Left lung (tissue), 10 donors: ENCODE results near the gene BRF1. TPM values are rescaled to one million over a fixed set of nuclear protein-coding genes. Genes with fewer than 3 reads are reported as not detected.

Experiments used
- ATAC-seq: fragments of 200-7000 bp; cut with Tn5 transposase; one replicate; pipeline ENCODE4 v1.9.1; 2020; ENCODE audit warnings: moderate library complexity
- DNase-seq, 4 donors: peaks; one replicate each; pipeline ENCODE4 v3.0.0-alpha.2; 2013 to 2020
- H3K27ac ChIP-seq, 2 donors: fragments of 200-600 bp; sonication (generic) in 1 of 2; one replicate each; pipeline versions ENCODE4 v1.5.0 to v1.8.0; 2020 to 2021
- H3K27me3 ChIP-seq, 2 donors: fragments of 200-600 bp; sonication (generic) in 1 of 2; one replicate each; pipeline versions ENCODE4 v1.5.0 to v1.8.0; 2020 to 2021
- H3K36me3 ChIP-seq, 2 donors: fragments of 200-600 bp; sonication (generic) in 1 of 2; one replicate each; pipeline versions ENCODE4 v1.5.0 to v1.8.0; 2020 to 2021
- H3K4me1 ChIP-seq, 2 donors: fragments of 200-600 bp; one replicate each; pipeline ENCODE4 v1.8.0; 2021
- H3K4me3 ChIP-seq, 2 donors: fragments of 200-600 bp; sonication (generic) in 1 of 2; one replicate each; pipeline versions ENCODE4 v1.5.0 to v1.8.0; 2020 to 2021; ENCODE audit warnings: mild to moderate bottlenecking in 1 of 2
- H3K9me3 ChIP-seq, 2 donors: fragments of 200-600 bp; sonication (generic) in 1 of 2; one replicate each; pipeline versions ENCODE4 v1.5.0 to v1.8.0; 2020 to 2021
- intact Hi-C, 2 donors: fragments of 100-400 bp; cut with DNase I; formaldehyde crosslinking; loops; one replicate each; pipeline versions ENCODE4 v1.11.2 to v1.14.2; 2022
- polyA plus RNA-seq, 6 donors: library from polyadenylated mRNA; unstranded; fragments of 120-200 nt; gene quantifications; one replicate each; pipeline ENCODE4 v1.2.1, GENCODE V29; 2013; ENCODE audit not compliant: insufficient read length in 6 of 6
- total RNA-seq, 2 donors: library from RNA; stranded (reverse); fragmentation: NEBNext Ultra II Directional; extraction: Animal tissue kit (Norgen Biotek cat#: 25700); gene quantifications; one replicate each; pipeline ENCODE4 v1.2.1, GENCODE V29; 2021
- TF ChIP-seq, protein P1 (sequence below), 2 donors: fragments of 200-600 bp; sonication (generic) in 1 of 2; IDR thresholded peaks; one replicate each; pipeline versions ENCODE4 v1.5.0 to v1.8.0; 2021; ENCODE audit warnings: antibody characterized with exemption in 2 of 2
- donor health status: DM: no; HTN: yes; CAD: no.
- donor health status: DM: no; HTN: no; CAD: no.

The BRF1 gene
- total and polyA plus RNA-seq, 8 donors, result 32.7 to 45.1 (median 34.9) TPM

DNA sequence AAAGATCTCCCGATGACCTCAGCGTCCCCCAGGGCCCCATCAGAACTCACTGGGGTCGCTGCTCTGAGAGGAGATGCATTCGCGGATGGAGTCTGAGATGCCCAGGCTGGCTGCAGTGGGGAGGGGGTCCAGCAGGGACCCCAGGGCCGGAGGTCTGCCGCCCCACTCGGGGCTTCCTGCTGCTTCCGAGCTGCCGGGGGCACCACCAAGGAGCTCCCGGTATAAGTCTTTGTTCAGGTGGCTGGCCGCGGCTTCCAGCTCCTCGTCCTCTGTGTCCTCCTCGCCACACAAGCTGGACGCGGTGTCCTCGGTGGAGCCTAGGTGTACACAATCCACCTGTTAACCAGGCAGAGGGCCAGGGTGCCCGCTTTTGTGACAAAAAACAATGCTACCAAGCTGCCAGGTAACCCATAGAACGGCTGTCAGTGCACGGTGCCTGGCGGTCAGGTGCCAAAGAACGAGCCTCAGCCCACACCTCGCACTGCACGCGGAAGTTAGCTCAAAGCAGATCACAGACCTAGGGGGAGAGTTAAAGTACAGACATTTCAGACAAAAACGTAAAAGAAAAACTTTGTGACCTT, 79.1 kb downstream of the BRF1 start:
- ATAC-seq (no peak), DNase-seq (peak in 1 of 4 donors; percentile 62)
- intact Hi-C loops, result no loop called here
- Histone ChIP-seq H3K27me3 (no peaks in the 10 kb centered on the region), H3K4me3 (no peak overlapping the region), H3K4me1 (no peaks in the 10 kb centered on the region), H3K9me3 (no peaks in the 10 kb centered on the region), H3K36me3 (peaks cover 0 to 67% of the 10 kb centered on the region in 2 donors), H3K27ac (no peak overlapping the region)
- TF ChIP-seq, protein P1, sequence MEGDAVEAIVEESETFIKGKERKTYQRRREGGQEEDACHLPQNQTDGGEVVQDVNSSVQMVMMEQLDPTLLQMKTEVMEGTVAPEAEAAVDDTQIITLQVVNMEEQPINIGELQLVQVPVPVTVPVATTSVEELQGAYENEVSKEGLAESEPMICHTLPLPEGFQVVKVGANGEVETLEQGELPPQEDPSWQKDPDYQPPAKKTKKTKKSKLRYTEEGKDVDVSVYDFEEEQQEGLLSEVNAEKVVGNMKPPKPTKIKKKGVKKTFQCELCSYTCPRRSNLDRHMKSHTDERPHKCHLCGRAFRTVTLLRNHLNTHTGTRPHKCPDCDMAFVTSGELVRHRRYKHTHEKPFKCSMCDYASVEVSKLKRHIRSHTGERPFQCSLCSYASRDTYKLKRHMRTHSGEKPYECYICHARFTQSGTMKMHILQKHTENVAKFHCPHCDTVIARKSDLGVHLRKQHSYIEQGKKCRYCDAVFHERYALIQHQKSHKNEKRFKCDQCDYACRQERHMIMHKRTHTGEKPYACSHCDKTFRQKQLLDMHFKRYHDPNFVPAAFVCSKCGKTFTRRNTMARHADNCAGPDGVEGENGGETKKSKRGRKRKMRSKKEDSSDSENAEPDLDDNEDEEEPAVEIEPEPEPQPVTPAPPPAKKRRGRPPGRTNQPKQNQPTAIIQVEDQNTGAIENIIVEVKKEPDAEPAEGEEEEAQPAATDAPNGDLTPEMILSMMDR (IDR thresholded peaks at IDR 0.05), result no peak

DNA sequence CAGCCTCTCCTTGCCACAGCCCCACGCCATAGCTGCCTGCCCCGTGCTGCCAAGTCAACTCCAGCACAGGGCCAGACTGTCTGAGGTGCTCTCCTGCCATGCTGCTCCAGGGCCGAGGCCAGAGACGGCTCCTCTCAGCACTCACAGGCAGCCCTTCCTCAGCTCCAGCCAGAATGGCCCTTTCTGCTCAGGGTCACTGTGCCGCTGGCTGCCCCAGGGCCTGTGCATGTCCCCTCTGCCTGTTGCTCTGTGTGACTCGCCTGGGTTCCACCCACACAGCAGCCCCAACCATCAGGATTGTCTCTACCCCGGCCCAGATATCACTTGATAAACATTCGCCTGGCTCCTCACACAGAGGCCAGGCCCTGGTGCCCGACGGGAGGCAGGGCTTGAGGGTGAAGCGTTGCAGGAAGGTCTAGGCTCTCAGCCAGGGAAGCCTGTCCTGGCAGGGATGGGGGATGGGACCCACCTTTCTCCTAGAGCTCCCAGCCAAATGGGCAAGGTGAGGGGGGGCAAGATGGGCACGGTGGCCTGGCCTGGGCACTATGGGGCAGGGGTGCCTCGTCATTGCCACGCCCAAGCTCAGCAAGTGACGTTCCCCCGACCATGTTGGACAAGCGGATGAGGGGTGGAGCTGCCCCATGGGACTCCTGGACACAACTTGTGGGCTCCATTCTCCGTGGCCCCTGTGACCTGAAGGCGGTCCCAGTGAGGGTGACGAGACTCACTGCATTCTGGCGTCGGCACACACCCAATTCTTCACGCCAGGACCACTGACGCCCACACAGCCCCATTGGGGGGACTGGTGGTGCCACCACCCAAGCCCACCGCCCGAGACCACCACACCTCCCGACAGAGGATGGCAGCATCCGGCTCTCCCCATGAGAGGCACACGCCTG, 79.9 kb downstream of the BRF1 start:
- Histone ChIP-seq H3K4me3 (no peak overlapping the region), H3K27ac (no peak overlapping the region), H3K36me3 (peaks cover 0 to 64% of the 10 kb centered on the region in 2 donors), H3K27me3 (no peaks in the 10 kb centered on the region), H3K4me1 (no peaks in the 10 kb centered on the region), H3K9me3 (no peaks in the 10 kb centered on the region)
- TF ChIP-seq, protein P1 (IDR thresholded peaks at IDR 0.05), result no peak
- peak; percentile 17 for ATAC-seq
- intact Hi-C loops, result no loop called here
- peak in 1 of 4 donors; percentile 64 for DNase-seq

DNA sequence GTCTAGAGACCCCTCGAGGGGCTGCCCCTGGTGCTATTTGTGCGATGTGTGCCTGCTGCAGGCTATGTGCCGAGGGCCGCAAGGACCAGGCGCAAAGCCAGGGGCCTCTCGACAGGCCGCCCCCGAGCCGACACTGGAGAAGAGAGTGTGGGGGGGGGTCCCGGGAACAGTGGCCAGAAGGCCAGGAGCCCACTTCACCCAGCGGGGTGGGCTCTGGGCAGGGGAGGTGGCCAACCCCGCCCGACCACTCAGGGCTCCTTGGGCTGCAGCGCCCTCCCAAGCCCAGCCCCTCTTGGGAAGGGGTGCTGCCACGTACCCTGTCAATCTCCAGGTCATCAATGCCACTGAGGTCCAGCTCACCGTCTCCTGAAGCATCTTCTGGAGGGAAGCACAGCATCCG, 81.0 kb downstream of the BRF1 start:
- Histone ChIP-seq H3K9me3 (no peaks in the 10 kb centered on the region), H3K27ac (no peak overlapping the region), H3K36me3 (peaks cover 0 to 58% of the 10 kb centered on the region in 2 donors), H3K27me3 (no peaks in the 10 kb centered on the region), H3K4me1 (no peaks in the 10 kb centered on the region), H3K4me3 (no peak overlapping the region)
- no peak for ATAC-seq
- intact Hi-C loops, result loop anchor here in 1 of 2 donors (10.0 kb wide), 1 partner anchor 45 kb away; no protein-coding TSS in a partner anchor
- TF ChIP-seq, protein P1 (IDR thresholded peaks at IDR 0.05), result no peak
- no peak for DNase-seq

DNA sequence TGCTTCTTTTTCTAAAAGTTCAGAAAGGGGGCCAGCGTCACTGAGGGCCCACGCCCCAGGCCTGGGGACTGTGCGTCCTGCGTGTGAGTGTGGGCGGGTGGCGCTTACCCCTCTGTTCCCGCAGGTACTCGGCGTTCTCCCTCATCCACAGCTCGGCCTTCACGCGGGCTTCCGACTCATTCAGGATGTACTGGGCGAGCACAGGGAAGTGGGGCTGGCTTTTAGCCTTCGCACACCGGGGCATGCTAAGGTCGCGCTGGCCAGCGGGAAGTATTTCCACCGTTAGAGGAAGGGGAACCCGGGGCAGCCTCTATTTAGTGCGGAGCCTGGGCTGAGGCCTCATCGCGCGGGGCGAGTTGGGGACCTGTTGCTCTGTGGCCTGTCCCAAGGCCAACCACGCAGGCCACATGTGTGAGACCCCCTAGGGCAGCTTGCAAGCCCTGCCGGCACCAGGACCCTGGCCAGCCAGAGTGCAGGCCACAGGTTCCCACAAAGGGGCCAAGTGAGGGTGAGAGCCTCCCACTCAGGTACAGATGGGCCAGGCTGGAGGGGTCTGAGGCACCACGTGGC, 81.7 kb downstream of the BRF1 start:
- TF ChIP-seq, protein P1 (IDR thresholded peaks at IDR 0.05), result no peak
- Histone ChIP-seq H3K27me3 (no peaks in the 10 kb centered on the region), H3K9me3 (no peaks in the 10 kb centered on the region), H3K4me1 (no peaks in the 10 kb centered on the region), H3K27ac (no peak overlapping the region), H3K36me3 (peaks cover 0 to 65% of the 10 kb centered on the region in 2 donors), H3K4me3 (no peak overlapping the region)
- intact Hi-C loops, result loop anchor here in 1 of 2 donors (10.0 kb wide), 1 partner anchor 46 kb away; no protein-coding TSS in a partner anchor
- no peak for ATAC-seq
- no peak for DNase-seq

DNA sequence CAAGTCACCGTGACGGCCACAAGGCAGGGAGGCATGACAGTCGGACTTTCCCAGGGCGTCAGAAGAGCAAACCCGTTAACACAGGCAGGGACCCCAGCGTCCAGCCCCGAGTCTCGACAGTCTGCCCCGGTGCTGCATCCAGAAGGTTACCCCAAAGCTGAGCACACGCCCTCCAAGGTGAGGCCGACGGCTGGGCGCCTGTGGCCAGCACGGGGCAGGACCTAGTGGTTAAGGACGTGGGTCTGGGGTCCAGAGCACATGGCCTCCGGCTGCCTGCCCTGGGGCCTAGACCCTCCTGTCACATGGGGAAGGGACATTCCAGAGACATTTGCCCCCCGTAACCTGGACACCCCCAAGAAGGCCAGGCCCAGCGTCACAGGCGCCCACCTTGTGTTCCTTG, 82.2 kb downstream of the BRF1 start:
- Histone ChIP-seq H3K4me3 (no peak overlapping the region), H3K9me3 (no peaks in the 10 kb centered on the region), H3K4me1 (no peaks in the 10 kb centered on the region), H3K27ac (no peak overlapping the region), H3K27me3 (no peaks in the 10 kb centered on the region), H3K36me3 (peaks cover 0 to 70% of the 10 kb centered on the region in 2 donors)
- intact Hi-C loops, result loop anchor here in 1 of 2 donors (10.0 kb wide), 1 partner anchor 46 kb away; no protein-coding TSS in a partner anchor
- ATAC-seq, result no peak
- TF ChIP-seq, protein P1 (IDR thresholded peaks at IDR 0.05), result no peak
- DNase-seq, result no peak
